D721Med (cell line): Measurements from ENCODE around the gene MAP7.

Experiments
- DNase-seq: peaks from one replicate; pipeline ENCODE4 v3.0.0; 2011; ENCODE audit warnings: low spot score; ENCODE audit not compliant: insufficient read length
- FAIRE-seq: peaks from 2 replicates; lab custom pipeline; 2011; peaks lifted over from hg19 to GRCh38; lab: Jason Lieb, UNC
- TF ChIP-seq, protein P1 (sequence below): IDR thresholded peaks from 2 replicates; pipeline ENCODE4 v1.5.1; 2012; ENCODE audit warnings: mild to moderate bottlenecking, control low read depth; ENCODE audit not compliant: insufficient read depth; ENCODE audit errors: missing control alignments

Gene MAP7

DNA sequence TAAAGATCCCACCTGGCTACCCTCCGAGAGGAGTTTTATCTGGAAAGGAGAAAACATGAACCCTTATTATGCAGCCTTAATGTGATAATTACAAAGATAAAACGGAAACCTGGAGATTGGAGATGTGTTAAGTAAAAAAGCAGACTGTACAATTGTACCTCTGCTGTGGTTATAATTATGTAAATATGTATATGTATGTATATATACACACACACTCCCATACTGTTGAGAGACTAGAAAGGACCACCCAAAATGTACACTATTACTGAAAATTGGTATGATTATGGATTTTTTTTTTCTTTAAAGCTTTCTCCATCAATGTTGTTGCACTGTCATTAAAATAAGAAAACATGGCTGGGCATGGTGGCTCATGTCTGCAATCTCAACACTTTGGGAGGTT is 188.4 kb downstream of the MAP7 start:
- FAIRE-seq (no peak), DNase-seq (no peak)
- TF ChIP-seq, protein P1, sequence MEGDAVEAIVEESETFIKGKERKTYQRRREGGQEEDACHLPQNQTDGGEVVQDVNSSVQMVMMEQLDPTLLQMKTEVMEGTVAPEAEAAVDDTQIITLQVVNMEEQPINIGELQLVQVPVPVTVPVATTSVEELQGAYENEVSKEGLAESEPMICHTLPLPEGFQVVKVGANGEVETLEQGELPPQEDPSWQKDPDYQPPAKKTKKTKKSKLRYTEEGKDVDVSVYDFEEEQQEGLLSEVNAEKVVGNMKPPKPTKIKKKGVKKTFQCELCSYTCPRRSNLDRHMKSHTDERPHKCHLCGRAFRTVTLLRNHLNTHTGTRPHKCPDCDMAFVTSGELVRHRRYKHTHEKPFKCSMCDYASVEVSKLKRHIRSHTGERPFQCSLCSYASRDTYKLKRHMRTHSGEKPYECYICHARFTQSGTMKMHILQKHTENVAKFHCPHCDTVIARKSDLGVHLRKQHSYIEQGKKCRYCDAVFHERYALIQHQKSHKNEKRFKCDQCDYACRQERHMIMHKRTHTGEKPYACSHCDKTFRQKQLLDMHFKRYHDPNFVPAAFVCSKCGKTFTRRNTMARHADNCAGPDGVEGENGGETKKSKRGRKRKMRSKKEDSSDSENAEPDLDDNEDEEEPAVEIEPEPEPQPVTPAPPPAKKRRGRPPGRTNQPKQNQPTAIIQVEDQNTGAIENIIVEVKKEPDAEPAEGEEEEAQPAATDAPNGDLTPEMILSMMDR: no peak

DNA sequence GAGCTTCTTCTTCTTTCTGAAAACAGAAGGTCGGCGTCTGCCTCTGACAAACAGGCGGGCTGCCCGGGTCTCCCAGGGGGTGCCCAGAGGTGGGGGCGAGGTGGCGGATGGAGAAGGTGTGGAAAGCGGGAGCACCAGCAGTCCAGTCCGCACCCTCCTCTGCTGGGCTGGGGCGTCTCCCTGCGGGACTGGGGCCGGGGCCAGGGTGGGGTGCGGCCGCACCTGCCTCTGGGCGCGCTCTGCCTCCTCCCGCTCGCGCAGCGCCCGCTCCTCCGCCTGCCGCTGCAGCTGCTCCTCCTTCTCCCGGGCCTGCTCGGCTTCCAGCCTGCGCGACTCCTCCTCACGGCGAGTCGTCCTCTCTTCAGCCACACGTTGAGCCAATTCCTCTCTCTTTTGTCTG is 189.4 kb downstream of the MAP7 start:
- DNase-seq (no peak), FAIRE-seq (no peak)
- TF ChIP-seq, protein P1: no peak

DNA sequence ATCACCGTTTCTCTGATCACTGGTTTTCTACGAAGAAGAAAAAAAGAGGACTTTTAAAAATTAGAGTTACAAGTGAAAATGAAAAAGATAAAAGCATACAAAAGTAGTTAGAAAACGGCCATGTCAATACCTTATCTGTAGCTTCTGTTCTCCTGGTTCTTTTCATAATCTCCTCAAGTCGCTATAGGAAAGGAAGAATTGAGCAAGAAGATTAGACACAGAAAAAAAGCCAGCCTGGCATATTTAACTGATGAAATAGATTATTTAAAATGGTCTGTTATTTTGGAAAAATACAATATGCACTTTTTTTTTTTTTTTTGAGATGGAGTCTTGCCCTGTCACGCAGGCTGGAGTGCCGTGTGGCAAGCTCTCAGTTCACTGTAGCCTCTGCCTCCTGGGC is 190.4 kb downstream of the MAP7 start:
- DNase-seq (no peak), FAIRE-seq (no peak)
- TF ChIP-seq, protein P1: no peak

DNA sequence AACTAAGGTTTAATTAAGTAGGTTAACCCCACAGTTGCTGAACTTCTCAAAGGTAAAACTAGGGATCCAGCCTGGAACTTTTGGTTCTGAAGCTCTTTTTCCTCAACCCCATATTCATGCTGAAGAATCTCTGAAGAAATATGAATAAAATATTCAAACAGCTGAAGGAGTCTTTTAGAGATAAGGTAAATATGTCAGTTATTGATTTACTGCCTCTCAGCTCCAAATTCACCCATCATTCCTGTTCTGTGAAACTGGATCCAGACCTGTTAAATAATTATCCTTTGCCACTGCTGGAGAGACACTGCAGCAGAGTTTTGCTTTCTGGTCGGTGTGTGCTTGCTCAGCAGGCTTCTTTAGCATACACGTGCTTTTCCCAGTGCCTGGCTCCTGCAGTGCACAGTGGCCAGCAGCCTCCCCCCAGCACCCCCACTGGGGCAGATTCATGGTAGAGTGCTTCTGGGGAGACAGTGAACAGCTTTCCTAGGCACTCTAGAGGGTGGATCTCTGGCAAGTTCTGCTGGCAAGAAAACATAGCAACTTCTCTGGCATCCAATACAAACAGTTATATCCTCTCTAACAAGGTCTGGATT is 198.6 kb downstream of the MAP7 start:
- FAIRE-seq (no peak), DNase-seq (no peak)
- TF ChIP-seq, protein P1: no peak

DNA sequence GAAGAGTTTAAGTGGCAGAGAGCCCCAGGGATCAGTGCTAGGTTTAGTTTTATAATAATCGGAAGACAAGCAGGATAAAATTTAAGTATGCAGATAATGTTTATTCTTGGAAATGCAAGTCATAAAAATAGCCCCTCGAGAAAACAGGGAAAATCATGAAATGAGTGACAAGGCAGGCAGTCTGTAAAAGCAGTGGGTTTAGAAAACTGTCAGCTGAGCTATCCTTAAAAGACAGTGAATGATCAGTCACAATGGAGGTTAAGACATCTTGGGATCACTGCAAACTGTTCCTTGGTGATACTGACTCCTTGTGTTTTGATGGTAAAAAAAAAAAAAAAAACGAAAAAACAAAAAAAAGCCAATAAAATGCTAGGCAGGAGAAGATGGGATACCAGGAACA is 199.3 kb downstream of the MAP7 start:
- TF ChIP-seq, protein P1: no peak
- FAIRE-seq (no peak), DNase-seq (no peak)

DNA sequence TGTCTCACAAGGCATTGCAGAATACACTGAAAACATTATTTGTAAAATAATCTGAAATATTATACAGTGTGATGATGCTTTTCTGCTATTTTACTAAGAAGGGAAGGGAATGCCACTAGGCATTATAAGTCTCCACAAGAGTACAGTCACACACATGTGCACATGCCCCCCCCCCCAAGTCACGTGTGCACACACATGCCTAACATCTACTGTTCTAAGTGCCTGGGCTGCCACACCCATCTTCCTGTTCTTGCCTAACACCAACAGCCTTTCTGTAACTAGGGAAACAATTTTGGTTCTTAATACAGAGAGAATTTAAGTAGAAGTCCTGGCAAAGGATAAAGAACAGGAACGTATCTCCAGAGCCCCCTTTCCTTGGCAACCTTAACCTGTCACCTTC is 202.4 kb downstream of the MAP7 start:
- TF ChIP-seq, protein P1: no peak
- DNase-seq (no peak), FAIRE-seq (no peak)

DNA sequence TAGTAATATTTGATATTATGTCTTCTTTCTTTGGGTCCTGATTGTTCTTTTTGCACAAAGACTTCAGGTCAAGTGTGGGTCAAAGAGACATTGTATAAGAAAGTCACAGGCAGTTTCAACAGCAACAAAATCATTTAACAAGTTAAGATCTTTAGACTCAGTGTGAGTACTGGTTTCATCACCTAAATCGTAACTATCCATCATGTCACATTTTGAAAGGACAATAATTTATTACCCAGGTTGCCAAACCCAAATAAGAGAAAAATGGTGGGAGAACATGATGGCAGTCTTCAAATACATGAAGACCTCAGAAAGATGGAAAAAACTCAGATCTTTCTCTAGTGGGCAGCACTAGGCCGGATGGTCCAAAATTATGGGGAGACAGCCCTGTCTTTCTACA is 205.1 kb downstream of the MAP7 start:
- no peak for FAIRE-seq
- DNase-seq: no peak
- TF ChIP-seq, protein P1: no peak
